NCI-H69 (cell line): ENCODE data around the gene ENKD1.
"Not testable (repeated sequence)": the region's sequence is repeated elsewhere in the genome, so short reads cannot be mapped to it uniquely, and the experiment has no call there.

Experiments
- DNase-seq: peaks from one replicate; lab custom pipeline; 2025; lab: John Stamatoyannopoulos, UW

Gene ENKD1, protein sequence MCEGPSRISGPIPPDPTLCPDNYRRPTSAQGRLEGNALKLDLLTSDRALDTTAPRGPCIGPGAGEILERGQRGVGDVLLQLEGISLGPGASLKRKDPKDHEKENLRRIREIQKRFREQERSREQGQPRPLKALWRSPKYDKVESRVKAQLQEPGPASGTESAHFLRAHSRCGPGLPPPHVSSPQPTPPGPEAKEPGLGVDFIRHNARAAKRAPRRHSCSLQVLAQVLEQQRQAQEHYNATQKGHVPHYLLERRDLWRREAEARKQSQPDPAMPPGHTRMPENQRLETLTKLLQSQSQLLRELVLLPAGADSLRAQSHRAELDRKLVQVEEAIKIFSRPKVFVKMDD

GRCh38 chr16:67666559-67667452 lies at the start of gene ENKD1, which contains the start of gene C16orf86:
TSS of gene ENKD1 (minus strand) at chr16:67666750. CDS start at chr16:67666442, 308 bp downstream.
TSS of gene C16orf86 (plus strand) at chr16:67666814. CDS start at chr16:67666971, 157 bp downstream.
- peak; percentile 85 for DNase-seq

- DNase-seq, result no peak
Observed at GRCh38 chr16:67716097-67716496, 49.5 kb upstream of the ENKD1 start.

- DNase-seq, result no peak
Observed at GRCh38 chr16:67714522-67714921, 48.0 kb upstream of the ENKD1 start.

- DNase-seq, result no peak
Observed at GRCh38 chr16:67713647-67714273, 47.2 kb upstream of the ENKD1 start.

DNA sequence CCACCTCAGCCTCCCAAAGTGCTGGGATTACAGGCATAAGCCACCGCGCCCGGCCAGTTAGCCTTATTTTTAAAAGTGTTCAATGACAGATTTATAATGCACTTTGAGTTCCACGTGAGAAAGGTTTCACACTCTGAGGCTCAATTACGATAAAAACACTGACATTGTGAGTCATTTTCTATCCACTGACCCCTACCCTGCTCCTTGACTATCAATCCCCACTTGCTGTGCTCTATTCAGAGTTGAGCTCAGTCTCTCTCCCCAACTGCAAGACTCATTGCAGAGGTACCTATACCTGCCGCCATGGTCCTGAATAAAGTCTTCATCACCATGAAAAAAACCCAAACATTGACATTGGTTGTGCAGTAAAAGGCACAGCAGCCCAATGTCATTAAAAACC lies 44.1 kb upstream of the ENKD1 start:
- DNase-seq, result no peak

- no peak for DNase-seq
Observed at GRCh38 chr16:67709050-67709449, 42.5 kb upstream of the ENKD1 start.

GRCh38 chr16:67708368-67708771 lies 41.8 kb upstream of the ENKD1 start:
- DNase-seq, result no peak

- DNase-seq, result no peak
Observed at GRCh38 chr16:67707790-67708189, 41.2 kb upstream of the ENKD1 start.

DNA sequence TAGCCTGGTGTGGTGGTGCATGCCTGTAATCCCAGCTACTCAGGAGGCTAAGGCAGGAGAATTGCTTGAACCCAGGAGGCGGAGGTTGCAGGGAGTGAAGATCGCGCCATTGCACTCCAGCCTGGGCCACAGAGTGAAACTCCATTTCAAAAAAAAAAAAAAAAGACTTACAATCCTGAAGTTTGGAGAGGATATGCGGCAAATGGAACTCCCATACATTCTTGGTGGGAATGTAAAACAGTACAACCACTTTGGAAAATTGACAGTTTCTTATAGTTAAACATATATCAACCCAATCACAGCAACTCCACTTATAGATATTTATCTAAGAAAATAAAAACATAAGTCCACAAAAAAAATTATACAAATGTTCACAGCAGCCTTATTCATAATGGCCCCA lies 40.7 kb upstream of the ENKD1 start:
- DNase-seq, result no peak

DNA sequence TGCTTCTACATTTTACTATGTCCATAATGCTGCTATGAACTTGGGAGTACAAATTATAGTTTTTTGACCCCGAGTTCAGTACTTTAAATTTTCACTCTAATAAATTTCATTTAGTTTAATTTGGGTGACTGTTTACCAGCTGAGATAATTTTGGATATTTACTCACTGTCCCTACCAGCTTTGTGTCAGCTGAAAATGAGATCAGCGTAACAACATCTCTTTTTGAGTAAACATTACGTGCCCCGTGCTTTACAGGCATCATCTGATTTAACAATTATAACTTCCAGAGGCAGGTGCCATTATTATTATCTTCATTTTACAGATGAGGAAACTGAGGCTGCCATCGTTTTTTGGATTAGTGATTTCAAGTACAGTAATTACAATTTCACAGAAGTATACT lies 37.6 kb upstream of the ENKD1 start:
- DNase-seq, result no peak

- DNase-seq, result no peak
Observed at GRCh38 chr16:67703626-67704025, 37.1 kb upstream of the ENKD1 start.

GRCh38 chr16:67702130-67702529 lies 35.6 kb upstream of the ENKD1 start:
- DNase-seq, result peak; percentile 9

DNA sequence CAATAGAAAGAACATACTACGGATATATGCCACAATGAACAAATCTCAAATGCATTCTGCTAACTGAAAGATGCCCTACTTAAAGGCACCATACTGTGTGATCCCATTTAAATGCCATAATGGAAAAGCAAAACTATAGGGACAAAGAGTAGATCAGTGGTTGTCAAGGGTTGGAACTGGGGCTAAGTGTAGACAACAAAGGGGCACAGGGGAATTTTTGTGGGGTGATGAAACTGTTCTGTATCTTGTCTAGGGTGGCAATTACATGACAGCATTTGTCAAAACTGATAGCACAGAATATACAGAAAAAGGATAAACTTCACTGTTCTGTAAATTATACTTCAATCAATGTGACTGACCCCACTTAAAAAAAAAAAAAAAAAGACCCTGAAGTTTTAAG lies 34.9 kb upstream of the ENKD1 start:
- no peak for DNase-seq

DNA sequence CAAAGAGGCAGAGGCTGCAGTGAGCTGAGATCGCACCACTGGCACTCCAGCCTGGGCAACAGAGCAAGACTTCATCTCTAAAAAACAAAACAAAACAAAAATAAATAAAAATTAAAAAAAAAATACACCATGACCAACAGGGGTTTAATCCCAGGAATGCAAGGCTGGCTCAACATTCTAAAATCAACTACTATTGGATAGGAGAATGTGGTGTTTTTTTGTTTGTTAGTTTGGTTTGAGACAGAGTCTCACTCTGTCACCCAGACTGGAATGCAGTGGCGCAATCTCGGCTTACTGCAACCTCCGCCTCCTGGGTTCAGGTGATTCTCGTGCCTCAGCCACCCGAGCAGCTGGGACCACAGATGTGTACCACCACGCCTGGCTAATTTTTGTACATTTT lies 32.7 kb upstream of the ENKD1 start:
- no peak for DNase-seq

DNA sequence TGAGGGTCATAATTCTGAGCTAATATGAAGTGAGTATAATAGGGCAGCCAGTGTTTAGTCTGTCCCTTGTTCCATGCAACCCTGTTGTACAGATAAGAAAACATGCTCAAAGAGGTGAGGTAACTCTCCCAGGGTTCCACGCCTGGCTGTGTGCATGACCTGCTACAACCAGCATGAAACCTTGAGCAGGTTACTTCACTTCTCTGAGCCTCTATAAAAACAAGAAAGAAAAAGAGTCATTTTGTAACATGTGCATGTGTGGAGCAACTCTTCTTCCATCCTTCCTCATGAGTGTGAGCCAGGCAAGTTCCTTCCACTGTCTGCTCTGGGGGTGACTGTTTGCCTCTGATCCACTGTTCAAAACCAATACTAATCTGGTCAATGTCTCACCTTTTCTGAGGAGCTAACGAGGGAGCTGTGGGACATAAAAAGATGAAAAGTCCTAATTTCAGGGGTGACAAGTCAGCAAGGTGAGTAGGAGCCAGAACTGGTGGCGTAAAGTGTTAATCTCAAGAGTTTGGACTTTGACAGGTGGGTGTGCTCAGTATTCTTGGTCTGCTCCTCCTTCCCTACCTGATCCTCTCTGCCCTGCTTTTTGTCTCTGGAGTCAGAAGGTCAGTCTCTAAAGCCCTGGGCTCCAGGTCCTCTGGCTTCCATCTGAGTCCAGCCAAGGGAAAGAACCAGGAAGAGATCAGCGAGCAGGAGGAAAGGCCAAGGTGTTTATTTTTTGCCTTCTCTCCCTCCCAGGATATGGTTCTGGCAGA lies 31.1 kb upstream of the ENKD1 start:
- no peak for DNase-seq

DNA sequence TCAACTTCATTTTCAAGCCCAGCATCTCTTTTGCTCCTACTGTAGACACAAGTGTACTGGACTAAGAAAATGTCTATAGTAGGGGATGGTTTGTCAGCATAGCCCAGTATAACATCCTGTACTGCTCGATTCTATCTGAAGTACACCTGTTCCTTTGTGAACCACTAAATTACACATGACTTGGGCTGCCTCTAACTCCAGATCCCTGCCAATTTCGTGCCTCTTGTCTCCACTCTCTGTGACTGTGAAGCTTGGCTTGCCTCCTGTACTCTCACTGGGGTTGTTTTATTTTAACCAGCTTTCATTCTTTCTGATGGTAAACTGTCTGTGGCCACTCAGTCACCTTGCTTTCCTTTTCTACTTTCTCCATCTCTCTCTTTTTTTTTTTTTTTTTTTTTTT lies 28.1 kb upstream of the ENKD1 start:
- no peak for DNase-seq

DNA sequence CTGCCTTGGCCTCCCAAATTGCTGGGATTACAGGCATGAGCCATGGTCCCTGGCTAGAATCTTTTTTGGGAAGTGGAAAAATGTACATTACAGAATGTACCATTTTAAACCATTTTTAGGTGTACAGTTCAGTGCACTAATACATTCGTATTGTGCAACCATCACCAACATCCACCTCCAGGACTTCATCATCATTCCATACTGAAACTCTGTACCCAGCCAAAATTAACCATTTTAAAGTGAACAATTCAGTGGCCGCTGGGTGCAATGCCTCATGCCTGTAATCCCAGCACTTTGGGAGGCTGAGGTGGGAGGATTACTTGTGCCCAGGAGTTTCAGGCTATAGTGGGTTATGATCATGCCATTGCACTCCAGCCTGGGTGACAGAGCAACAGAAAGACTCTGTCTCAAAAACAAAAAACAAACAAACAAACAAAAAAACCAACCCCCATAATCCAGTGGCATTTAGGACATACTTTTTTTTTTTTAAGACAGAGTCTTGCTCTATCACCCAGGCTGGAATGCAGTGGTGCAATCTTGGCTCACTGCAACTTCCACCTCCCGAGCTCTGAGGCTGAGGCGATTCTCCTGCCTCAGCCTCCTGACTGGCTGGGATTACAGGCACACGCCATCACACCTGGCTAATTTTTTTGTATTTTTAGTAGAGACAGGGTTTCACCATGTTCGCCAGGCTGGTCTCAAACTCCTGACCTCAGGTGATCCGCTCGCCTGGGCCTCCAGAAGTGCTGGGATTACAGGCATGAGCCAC lies 27.2 kb upstream of the ENKD1 start:
- DNase-seq, result not testable (repeated sequence)

GRCh38 chr16:67685388-67686112 lies 19.0 kb upstream of the ENKD1 start:
- no peak for DNase-seq

GRCh38 chr16:67683767-67684166 lies 17.2 kb upstream of the ENKD1 start:
- DNase-seq, result no peak
